Right lobe of liver (tissue), 4 donors: ENCODE data around the gene PDE7B.

ENCODE experiments used
- POLR2A ChIP-seq: fragments of 450-650 bp; IDR thresholded peaks from one replicate; pipeline ENCODE4 v1.6.1; 2017; ENCODE audit warnings: antibody characterized with exemption, mild to moderate bottlenecking
- TF ChIP-seq, protein P1 (sequence below), 4 donors: fragments of 200-600 bp in 3 of 4; fragments of 450-650 bp in 1 of 4; IDR thresholded peaks; one replicate each; pipeline versions ENCODE4 v1.5.1 to v1.8.0; 2016 to 2022; ENCODE audit warnings: antibody characterized with exemption in 4 of 4, mild to moderate bottlenecking in 2 of 4
- donor health status: DM: no; HTN: no; CAD: no.
- donor health status: DM: no; HTN: no; CAD: no.
- donor health status: DM: no; HTN: yes; CAD: no.

- TF ChIP-seq, protein P1, sequence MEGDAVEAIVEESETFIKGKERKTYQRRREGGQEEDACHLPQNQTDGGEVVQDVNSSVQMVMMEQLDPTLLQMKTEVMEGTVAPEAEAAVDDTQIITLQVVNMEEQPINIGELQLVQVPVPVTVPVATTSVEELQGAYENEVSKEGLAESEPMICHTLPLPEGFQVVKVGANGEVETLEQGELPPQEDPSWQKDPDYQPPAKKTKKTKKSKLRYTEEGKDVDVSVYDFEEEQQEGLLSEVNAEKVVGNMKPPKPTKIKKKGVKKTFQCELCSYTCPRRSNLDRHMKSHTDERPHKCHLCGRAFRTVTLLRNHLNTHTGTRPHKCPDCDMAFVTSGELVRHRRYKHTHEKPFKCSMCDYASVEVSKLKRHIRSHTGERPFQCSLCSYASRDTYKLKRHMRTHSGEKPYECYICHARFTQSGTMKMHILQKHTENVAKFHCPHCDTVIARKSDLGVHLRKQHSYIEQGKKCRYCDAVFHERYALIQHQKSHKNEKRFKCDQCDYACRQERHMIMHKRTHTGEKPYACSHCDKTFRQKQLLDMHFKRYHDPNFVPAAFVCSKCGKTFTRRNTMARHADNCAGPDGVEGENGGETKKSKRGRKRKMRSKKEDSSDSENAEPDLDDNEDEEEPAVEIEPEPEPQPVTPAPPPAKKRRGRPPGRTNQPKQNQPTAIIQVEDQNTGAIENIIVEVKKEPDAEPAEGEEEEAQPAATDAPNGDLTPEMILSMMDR (IDR thresholded peaks at IDR 0.05) = no peak
- no peak for TF ChIP-seq POLR2A
Observed at GRCh38 chr6:136079701-136080565, 228.4 kb downstream of the PDE7B start.
